ENCODE data around the gene ADAMTS15.

GRCh38 chr11:130402570-130402969, 45.9 kb upstream of the ADAMTS15 start:
- TF ChIP-seq POLR2AphosphoS5 (IDR thresholded peaks at IDR 0.05; ENCODE audit: insufficient read depth, low read depth, low read length) (no peak), MYC (IDR thresholded peaks at IDR 0.05; ENCODE audit: low read depth, low read length) (no peak), CTCF (IDR thresholded peaks at IDR 0.05; ENCODE audit: extremely low read depth in 1 of 2, insufficient read depth in 1 of 2, low read depth in 1 of 2, low read length in 2 of 2) (no peak), POLR2A (IDR thresholded peaks at IDR 0.05; ENCODE audit: low read depth, low read length) (no peak), GATA2 (IDR thresholded peaks at IDR 0.05; ENCODE audit: insufficient read depth, insufficient read length, low read depth, low read length) (no peak), JUN (IDR thresholded peaks at IDR 0.05; ENCODE audit: borderline replicate concordance, insufficient read depth, insufficient read length, low read depth) (no peak), FOS (IDR thresholded peaks at IDR 0.05; ENCODE audit: borderline replicate concordance, insufficient read depth, low read length) (no peak)

Data from endothelial cell of umbilical vein (primary cell).